ENCODE measurements around the gene ROR1.
"Not testable (repeated sequence)": the region's sequence is repeated elsewhere in the genome, so short reads cannot be mapped to it uniquely, and the experiment has no call there.

ROR1 gene

GRCh38 chr1:63759778-63760177 is 14.0 kb upstream of the ROR1 start:
- no peak for DNase-seq

GRCh38 chr1:63770381-63770780 is 3.4 kb upstream of the ROR1 start:
- DNase-seq, result no peak

GRCh38 chr1:63772201-63772600 is 1.6 kb upstream of the ROR1 start:
- DNase-seq, result no peak

- DNase-seq, result no peak
Observed at GRCh38 chr1:63772876-63773275, 941 bp upstream of the ROR1 start.

GRCh38 chr1:63773496-63773814 is 362 bp upstream of the ROR1 start:
- DNase-seq, result no peak

GRCh38 chr1:63774617-63775417 is 1.0 kb downstream of the ROR1 start:
- DNase-seq, result no peak

GRCh38 chr1:63775418-63776127 is 1.8 kb downstream of the ROR1 start:
- DNase-seq, result no peak

GRCh38 chr1:63777286-63777685 is 3.5 kb downstream of the ROR1 start:
- DNase-seq, result no peak

- DNase-seq, result no peak
Observed at GRCh38 chr1:63777965-63778880, 4.4 kb downstream of the ROR1 start.

- DNase-seq, result no peak
Observed at GRCh38 chr1:63779338-63780211, 5.8 kb downstream of the ROR1 start.

GRCh38 chr1:63780565-63780964 is 6.7 kb downstream of the ROR1 start:
- no peak for DNase-seq

- DNase-seq, result no peak
Observed at GRCh38 chr1:63782982-63783381, 9.2 kb downstream of the ROR1 start.

- no peak for DNase-seq
Observed at GRCh38 chr1:63784083-63784482, 10.3 kb downstream of the ROR1 start.

GRCh38 chr1:63784489-63785390 is 10.9 kb downstream of the ROR1 start:
- no peak for DNase-seq

GRCh38 chr1:63787270-63787669 is 13.5 kb downstream of the ROR1 start:
- DNase-seq, result not testable (repeated sequence)

- peak in 1 of 2 experiments; percentile 18 for DNase-seq
Observed at GRCh38 chr1:63787875-63788274, 14.1 kb downstream of the ROR1 start.

GRCh38 chr1:63789856-63790605 is 16.2 kb downstream of the ROR1 start:
- DNase-seq, result no peak

GRCh38 chr1:63790989-63791388 is 17.2 kb downstream of the ROR1 start:
- peak in 1 of 2 experiments; percentile 24 for DNase-seq

GRCh38 chr1:63792152-63792551 is 18.3 kb downstream of the ROR1 start:
- DNase-seq, result no peak

GRCh38 chr1:63793741-63794240 is 20.0 kb downstream of the ROR1 start:
- DNase-seq, result no peak

All from cerebellar nuclear complex (tissue), 1 donor.